Type B pancreatic cell (in vitro differentiated cells): ENCODE measurements around the gene TSPO2. TPM values are rescaled to one million over a fixed set of nuclear protein-coding genes. Genes with fewer than 3 reads are reported as not detected.

Experiments used
- DNase-seq: peaks from one replicate; pipeline ENCODE4 v3.0.0; 2021; ENCODE audit warnings: mixed read lengths; ENCODE audit not compliant: unreplicated experiment; ENCODE audit errors: extremely low spot score
- H3K27ac Mint-ChIP-seq: 2 replicates; pipeline ENCODE4 v1.8.0; 2021; ENCODE audit warnings: mild to moderate bottlenecking, mixed read lengths
- H3K27me3 Mint-ChIP-seq: 2 replicates; pipeline ENCODE4 v1.8.0; 2021; ENCODE audit warnings: mixed read lengths
- H3K36me3 Mint-ChIP-seq: 2 replicates; pipeline ENCODE4 v1.8.0; 2021; ENCODE audit warnings: mixed read lengths
- H3K4me1 Mint-ChIP-seq: one replicate; pipeline ENCODE4 v1.8.0; 2021; ENCODE audit warnings: mixed read lengths; ENCODE audit not compliant: unreplicated experiment
- H3K4me3 Mint-ChIP-seq: 2 replicates; pipeline ENCODE4 v1.8.0; 2021; ENCODE audit warnings: mild to moderate bottlenecking, mixed read lengths
- H3K9me3 Mint-ChIP-seq: 2 replicates; pipeline ENCODE4 v1.8.0; 2021; ENCODE audit warnings: mixed read lengths
- CTCF ChIP-seq: fragments of 200-600 bp; sonication (generic); conservative IDR thresholded peaks from 2 replicates; pipeline ENCODE4 v1.5.0; 2021; ENCODE audit warnings: antibody characterized with exemption, mild to moderate bottlenecking
- total RNA-seq: library from RNA; stranded (reverse); gene quantifications from 2 replicates; pipeline ENCODE4 v1.2.1, GENCODE V29; 2021; ENCODE audit warnings: low replicate concordance

TSPO2 gene
- total RNA-seq, 1 donor from 2014 or later: not detected

- Mint-ChIP-seq H3K4me1 (peaks cover 19% of the 10 kb centered on the region), H3K27me3 (no peaks in the 10 kb centered on the region), H3K9me3 (no peaks in the 10 kb centered on the region), H3K27ac (no peak overlapping the region), H3K4me3 (no peak overlapping the region), H3K36me3 (peaks cover 5% of the 10 kb centered on the region)
- peak; percentile 59 for DNase-seq
- no peak for TF ChIP-seq CTCF
Observed at GRCh38 chr6:41047745-41048732, 5.8 kb downstream of the TSPO2 start.

- peaks cover 5% of the 10 kb centered on the region for H3K36me3 Mint-ChIP-seq
- no peak overlapping the region for H3K27ac Mint-ChIP-seq
- no peaks in the 10 kb centered on the region for H3K9me3 Mint-ChIP-seq
- peaks cover 19% of the 10 kb centered on the region for H3K4me1 Mint-ChIP-seq
- no peak for TF ChIP-seq CTCF
- no peaks in the 10 kb centered on the region for H3K27me3 Mint-ChIP-seq
- DNase-seq: peak; percentile 62
- no peak overlapping the region for H3K4me3 Mint-ChIP-seq
Observed at GRCh38 chr6:41049521-41049920, 7.3 kb downstream of the TSPO2 start.

- H3K4me1 Mint-ChIP-seq: peaks cover 19% of the 10 kb centered on the region
- H3K27me3 Mint-ChIP-seq: no peaks in the 10 kb centered on the region
- TF ChIP-seq CTCF: no peak
- H3K36me3 Mint-ChIP-seq: peaks cover 5% of the 10 kb centered on the region
- DNase-seq: no peak
- H3K4me3 Mint-ChIP-seq: no peak overlapping the region
- no peak overlapping the region for H3K27ac Mint-ChIP-seq
- H3K9me3 Mint-ChIP-seq: no peaks in the 10 kb centered on the region
Observed at GRCh38 chr6:41049955-41050354, 7.7 kb downstream of the TSPO2 start.

GRCh38 chr6:41050536-41050935 lies 8.3 kb downstream of the TSPO2 start:
- no peak for TF ChIP-seq CTCF
- H3K27ac Mint-ChIP-seq: no peak overlapping the region
- H3K4me1 Mint-ChIP-seq: peaks cover 19% of the 10 kb centered on the region
- DNase-seq: no peak
- no peaks in the 10 kb centered on the region for H3K9me3 Mint-ChIP-seq
- H3K27me3 Mint-ChIP-seq: no peaks in the 10 kb centered on the region
- peaks cover 5% of the 10 kb centered on the region for H3K36me3 Mint-ChIP-seq
- no peak overlapping the region for H3K4me3 Mint-ChIP-seq

GRCh38 chr6:41051873-41052272 lies 9.6 kb downstream of the TSPO2 start:
- no peak for DNase-seq
- no peak overlapping the region for H3K4me3 Mint-ChIP-seq
- peaks cover 5% of the 10 kb centered on the region for H3K36me3 Mint-ChIP-seq
- H3K27me3 Mint-ChIP-seq: no peaks in the 10 kb centered on the region
- H3K9me3 Mint-ChIP-seq: no peaks in the 10 kb centered on the region
- peaks cover 16% of the 10 kb centered on the region for H3K4me1 Mint-ChIP-seq
- no peak overlapping the region for H3K27ac Mint-ChIP-seq
- no peak for TF ChIP-seq CTCF
